WERI-Rb-1 (cell line): ENCODE measurements around the gene FOXP2.

Experiments used
- DNase-seq: peaks from one replicate; pipeline ENCODE4 v3.0.0-alpha.2; 2020
- H3K27ac ChIP-seq: fragments of 250-450 bp; sonication (Bioruptor Pico); 2 replicates; pipeline ENCODE4 v1.5.1; 2020; ENCODE audit warnings: mild to moderate bottlenecking, moderate library complexity
- H3K27me3 ChIP-seq: fragments of 250-450 bp; sonication (Bioruptor Pico); 2 replicates; pipeline ENCODE4 v1.5.1; 2021; ENCODE audit warnings: mild to moderate bottlenecking, low read depth, moderate library complexity; ENCODE audit not compliant: insufficient read depth, severe bottlenecking
- H3K36me3 ChIP-seq: fragments of 250-450 bp; sonication (Bioruptor Pico); 2 replicates; pipeline ENCODE4 v1.5.1; 2020; ENCODE audit warnings: mild to moderate bottlenecking, moderate library complexity
- H3K4me3 ChIP-seq: 2 replicates; pipeline ENCODE4 v1.5.1; 2011; ENCODE audit warnings: low read depth, mild to moderate bottlenecking, control low read depth, low read length
- H3K9me3 ChIP-seq: fragments of 250-450 bp; sonication (Bioruptor Pico); 2 replicates; pipeline ENCODE4 v1.5.1; 2021; ENCODE audit warnings: mild to moderate bottlenecking, moderate library complexity; ENCODE audit not compliant: severe bottlenecking
- TF ChIP-seq, protein P1 (sequence below): IDR thresholded peaks from 2 replicates; pipeline ENCODE4 v1.5.1; 2011; ENCODE audit warnings: low read depth, mild to moderate bottlenecking, control low read depth, inconsistent platforms, low read length

The FOXP2 gene

DNA sequence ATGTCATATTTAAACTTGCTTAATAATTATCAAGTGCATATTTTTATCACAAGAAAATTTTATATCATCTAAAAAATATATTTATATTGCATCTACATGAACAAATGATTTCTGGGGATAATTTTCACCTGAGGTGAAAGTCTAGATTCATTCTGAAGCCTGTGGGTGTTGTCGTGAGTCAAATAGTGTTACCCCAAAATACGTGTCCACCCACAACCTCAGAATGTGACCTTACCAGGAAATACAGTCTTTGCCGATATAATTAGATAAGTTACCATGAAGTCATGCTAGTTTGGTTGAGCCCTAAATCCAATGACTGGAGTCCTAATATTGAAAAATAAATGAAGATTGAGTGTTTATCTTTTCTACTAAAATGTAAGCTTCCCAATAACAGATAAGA, 304.2 kb downstream of the FOXP2 start:
- Histone ChIP-seq H3K36me3 (no peaks in the 10 kb centered on the region), H3K27ac (no peak overlapping the region), H3K4me3 (no peak overlapping the region), H3K9me3 (no peaks in the 10 kb centered on the region), H3K27me3 (no peaks in the 10 kb centered on the region)
- no peak for DNase-seq
- TF ChIP-seq, protein P1, sequence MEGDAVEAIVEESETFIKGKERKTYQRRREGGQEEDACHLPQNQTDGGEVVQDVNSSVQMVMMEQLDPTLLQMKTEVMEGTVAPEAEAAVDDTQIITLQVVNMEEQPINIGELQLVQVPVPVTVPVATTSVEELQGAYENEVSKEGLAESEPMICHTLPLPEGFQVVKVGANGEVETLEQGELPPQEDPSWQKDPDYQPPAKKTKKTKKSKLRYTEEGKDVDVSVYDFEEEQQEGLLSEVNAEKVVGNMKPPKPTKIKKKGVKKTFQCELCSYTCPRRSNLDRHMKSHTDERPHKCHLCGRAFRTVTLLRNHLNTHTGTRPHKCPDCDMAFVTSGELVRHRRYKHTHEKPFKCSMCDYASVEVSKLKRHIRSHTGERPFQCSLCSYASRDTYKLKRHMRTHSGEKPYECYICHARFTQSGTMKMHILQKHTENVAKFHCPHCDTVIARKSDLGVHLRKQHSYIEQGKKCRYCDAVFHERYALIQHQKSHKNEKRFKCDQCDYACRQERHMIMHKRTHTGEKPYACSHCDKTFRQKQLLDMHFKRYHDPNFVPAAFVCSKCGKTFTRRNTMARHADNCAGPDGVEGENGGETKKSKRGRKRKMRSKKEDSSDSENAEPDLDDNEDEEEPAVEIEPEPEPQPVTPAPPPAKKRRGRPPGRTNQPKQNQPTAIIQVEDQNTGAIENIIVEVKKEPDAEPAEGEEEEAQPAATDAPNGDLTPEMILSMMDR: no peak

- H3K27ac ChIP-seq: no peak overlapping the region
- no peak overlapping the region for H3K4me3 ChIP-seq
- TF ChIP-seq, protein P1: no peak
- H3K36me3 ChIP-seq: no peaks in the 10 kb centered on the region
- H3K27me3 ChIP-seq: no peaks in the 10 kb centered on the region
- DNase-seq: no peak
- H3K9me3 ChIP-seq: no peaks in the 10 kb centered on the region
Observed at GRCh38 chr7:114720725-114721124, 306.1 kb downstream of the FOXP2 start.

GRCh38 chr7:114722562-114722961, 307.9 kb downstream of the FOXP2 start:
- no peaks in the 10 kb centered on the region for H3K9me3 ChIP-seq
- H3K27ac ChIP-seq: no peak overlapping the region
- no peaks in the 10 kb centered on the region for H3K27me3 ChIP-seq
- no peak overlapping the region for H3K4me3 ChIP-seq
- H3K36me3 ChIP-seq: no peaks in the 10 kb centered on the region
- TF ChIP-seq, protein P1: no peak
- no peak for DNase-seq

GRCh38 chr7:114723308-114723707, 308.7 kb downstream of the FOXP2 start:
- H3K27ac ChIP-seq: no peak overlapping the region
- H3K27me3 ChIP-seq: no peaks in the 10 kb centered on the region
- no peaks in the 10 kb centered on the region for H3K36me3 ChIP-seq
- no peak overlapping the region for H3K4me3 ChIP-seq
- no peak for DNase-seq
- TF ChIP-seq, protein P1: no peak
- no peaks in the 10 kb centered on the region for H3K9me3 ChIP-seq

- Histone ChIP-seq H3K27ac (no peak overlapping the region), H3K4me3 (no peak overlapping the region), H3K36me3 (no peaks in the 10 kb centered on the region), H3K27me3 (no peaks in the 10 kb centered on the region), H3K9me3 (no peaks in the 10 kb centered on the region)
- no peak for DNase-seq
- TF ChIP-seq, protein P1: no peak
Observed at GRCh38 chr7:114740095-114740494, 325.5 kb downstream of the FOXP2 start.

GRCh38 chr7:114740941-114741340, 326.3 kb downstream of the FOXP2 start:
- H3K4me3 ChIP-seq: no peak overlapping the region
- no peaks in the 10 kb centered on the region for H3K9me3 ChIP-seq
- H3K27ac ChIP-seq: no peak overlapping the region
- no peaks in the 10 kb centered on the region for H3K36me3 ChIP-seq
- TF ChIP-seq, protein P1: no peak
- H3K27me3 ChIP-seq: no peaks in the 10 kb centered on the region
- DNase-seq: no peak
